K562 (cell line): Measurements from ENCODE around the gene FXYD1. TPM values are rescaled to one million over a fixed set of nuclear protein-coding genes. Genes with fewer than 3 reads are reported as not detected.

Experiments
- BACH1 ChIP-seq: fragments of 200-800 bp; sonication (Bioruptor generic); IDR thresholded peaks from 2 replicates; pipeline ENCODE4 v1.6.1; 2016; ENCODE audit warnings: missing genetic modification characterization, missing compliant biosample characterization
- CTCF ChIP-seq, 3 experiments: IDR thresholded peaks in 2 of 3; conservative IDR thresholded peaks in 1 of 3; 2 replicates each; pipeline ENCODE4 v1.5.1; 2011 to 2012; ENCODE audit warnings: low read length in 3 of 3, mild to moderate bottlenecking in 3 of 3, control low read depth in 2 of 3, improper control_type of control experiment in 1 of 3, inconsistent platforms in 1 of 3, low read depth in 1 of 3, mixed read lengths in 1 of 3, moderate library complexity in 1 of 3; ENCODE audit not compliant: insufficient read depth in 2 of 3
- GABPA ChIP-seq: fragments of 200-800 bp; sonication (Bioruptor generic); conservative IDR thresholded peaks from 2 replicates; pipeline ENCODE4 v1.6.1; 2016; ENCODE audit warnings: low read depth, missing genetic modification characterization, missing compliant biosample characterization
- OTX1 ChIP-seq: fragments of 450-650 bp; formaldehyde crosslinking; IDR thresholded peaks from 2 replicates; pipeline ENCODE4 v1.4.0; 2022; ENCODE audit warnings: mild to moderate bottlenecking
- PCBP1 ChIP-seq: fragments of 200-400 bp; formaldehyde crosslinking; IDR thresholded peaks from 2 replicates; pipeline ENCODE4 v1.6.1; 2018; ENCODE audit warnings: mild to moderate bottlenecking, low read depth, low read length; ENCODE audit not compliant: poor library complexity, severe bottlenecking
- PHF8 ChIP-seq: fragments of 200-600 bp; sonication (generic); IDR thresholded peaks from 2 replicates; pipeline ENCODE4 v1.6.1; 2012; ENCODE audit warnings: mixed run types, mild to moderate bottlenecking, inconsistent platforms, low read length, moderate library complexity, borderline replicate concordance
- PRDM10 ChIP-seq: fragments of 450-650 bp; IDR thresholded peaks from 2 replicates; pipeline ENCODE4 v1.6.1; 2018; ENCODE audit not compliant: partially characterized antibody
- RBFOX2 ChIP-seq: fragments of 200-400 bp; formaldehyde crosslinking; IDR thresholded peaks from 2 replicates; pipeline ENCODE4 v1.6.1; 2017; ENCODE audit warnings: low read depth, mild to moderate bottlenecking, low read length, moderate library complexity
- SIN3A ChIP-seq, 2 experiments: fragments of 150-350 bp in 1 of 2; IDR thresholded peaks; 2 replicates each; pipeline ENCODE4 v1.6.1; 2011 to 2016; ENCODE audit warnings: borderline replicate concordance in 2 of 2, low read depth in 2 of 2, low read length in 2 of 2, mild to moderate bottlenecking in 2 of 2, moderate library complexity in 2 of 2; ENCODE audit not compliant: control insufficient read depth in 1 of 2
- SP1 ChIP-seq: sonication (generic); formaldehyde crosslinking; IDR thresholded peaks from 2 replicates; pipeline ENCODE4 v1.8.1; 2022; ENCODE audit warnings: mild to moderate bottlenecking, missing genetic modification reagents
- ZNF318 ChIP-seq, 2 experiments: fragments of 450-650 bp; IDR thresholded peaks; 2 replicates each; pipeline ENCODE4 v1.6.1; 2016; ENCODE audit warnings: mild to moderate bottlenecking in 2 of 2, borderline replicate concordance in 1 of 2, low read depth in 1 of 2, moderate library complexity in 1 of 2
- ZNF551 ChIP-seq: fragments of 250-450 bp; sonication (Bioruptor Pico); IDR thresholded peaks from 2 replicates; pipeline ENCODE4 v1.5.0; 2021; ENCODE audit warnings: mild to moderate bottlenecking, moderate library complexity
- polyA plus RNA-seq, 8 experiments: library from polyadenylated mRNA; depleted of rRNA in 4 of 8; stranded (reverse) in 5 of 8; unstranded in 3 of 8; fragments of >200 nt; fragmentation: Nextera tagmentation in 2 of 8; fragmentation: Illumina TruSeq in 1 of 8; extraction: Ambion mirVana in 2 of 8; extraction: Trizol in 1 of 8; gene quantifications; 2 replicates each; pipeline versions ENCODE4 v1.2.1 to v1.2.3, GENCODE V29; 2011 to 2014; ENCODE audit warnings: inconsistent platforms in 1 of 8, missing spikeins in 1 of 8
- total RNA-seq, 7 experiments: library from RNA; depleted of rRNA in 6 of 7; stranded (reverse); fragments of >200 nt in 6 of 7; fragmentation: Illumina TruSeq in 2 of 7; extraction: Trizol in 2 of 7; gene quantifications; 2 replicates each; pipeline versions ENCODE4 v1.2.1 to v1.2.3, GENCODE V29; 2011 to 2021; ENCODE audit warnings: low replicate concordance in 1 of 7

The FXYD1 gene
- total and polyA plus RNA-seq, 9 of the 15 experiments (the other 6 are each of a cell fraction or from before 2014, with no cell fraction given), result 0.40 to 3.2 (median 1.8) TPM; not detected in 3

GRCh38 chr19:35142606-35143230 lies 4.1 kb downstream of the FXYD1 start (continued):
- TF ChIP-seq CTCF (IDR thresholded peaks at IDR 0.05 in 2 of 3, conservative IDR thresholded peaks at IDR 0.05 in 1 of 3; ENCODE audit: insufficient read depth in 2 of 3, low read depth in 1 of 3, low read length in 3 of 3) (peak in 2 of 3 experiments; percentile 58 to 78; a peak in 4 of 6 replicates), BACH1 (tag) (no peak), ZNF318 (IDR thresholded peaks at IDR 0.05; ENCODE audit: borderline replicate concordance in 1 of 2, low read depth in 1 of 2) (no peak), RBFOX2 (0 out of 2 replicates have a peak, but pooled peaks have one; percentile 3), OTX1 (CRISPR knock-in tag) (no peak), PCBP1 (peak; percentile 47), PHF8 (peak; percentile 9; the same call in 1 of the 2 replicates), PRDM10 (peak; percentile 85), GABPA (tag) (0 out of 2 replicates have a peak, but pooled peaks have one; percentile 10), SP1 (CRISPR knock-in tag) (peak; percentile 58; the same call in 1 of the 2 replicates), ZNF551 (no peak), SIN3A (IDR thresholded peaks at IDR 0.05; ENCODE audit: borderline replicate concordance in 2 of 2, control insufficient read depth in 1 of 2, low read depth in 2 of 2, low read length in 2 of 2) (peak in 1 of 2 experiments; percentile 54; a peak in 1 of 4 replicates)
